Measurements from ENCODE around the gene APOB. TPM values are rescaled to one million over a fixed set of nuclear protein-coding genes. Genes with fewer than 3 reads are reported as not detected.

APOB gene
- total RNA-seq, 2 experiments from 2014 or later, result not detected

Other genes with a start within 250 kb of the APOB start
- 10 to 100 TPM; 27.0 to 32.8 TPM for gene LDAH, start 221.0 kb downstream of the APOB start, total RNA-seq
- not detected for gene TDRD15, start 79.9 kb upstream of the APOB start, total RNA-seq